Epithelial cell of esophagus (primary cell): ENCODE results near the gene ST3GAL5.

Source experiments
- DNase-seq: peaks from one replicate; pipeline ENCODE4 v3.0.0; 2010; ENCODE audit warnings: low read depth
- H3K4me3 ChIP-seq: 2 replicates; pipeline ENCODE4 v1.5.1; 2011; ENCODE audit warnings: mild to moderate bottlenecking, low read length, control low read depth
- CTCF ChIP-seq: IDR thresholded peaks from 2 replicates; pipeline ENCODE4 v1.5.1; 2011; ENCODE audit warnings: low read depth, mild to moderate bottlenecking, low read length, control low read depth, inconsistent platforms; ENCODE audit not compliant: insufficient read depth; ENCODE audit errors: missing control alignments

The ST3GAL5 gene

GRCh38 chr2:85823951-85824350 lies 64.8 kb downstream of the ST3GAL5 start:
- DNase-seq = no peak
- H3K4me3 ChIP-seq = no peak overlapping the region
- TF ChIP-seq CTCF = no peak

- TF ChIP-seq CTCF = no peak
- no peak for DNase-seq
- H3K4me3 ChIP-seq = no peak overlapping the region
Measured at GRCh38 chr2:85822766-85823165, 66.0 kb downstream of the ST3GAL5 start.

- no peak for TF ChIP-seq CTCF
- no peak overlapping the region for H3K4me3 ChIP-seq
- no peak for DNase-seq
Measured at GRCh38 chr2:85819811-85820510, 68.8 kb downstream of the ST3GAL5 start.

GRCh38 chr2:85814802-85815550 lies 73.8 kb downstream of the ST3GAL5 start:
- no peak overlapping the region for H3K4me3 ChIP-seq
- TF ChIP-seq CTCF = no peak
- no peak for DNase-seq

GRCh38 chr2:85813982-85814801 lies 74.6 kb downstream of the ST3GAL5 start:
- peak; percentile 88 for DNase-seq
- TF ChIP-seq CTCF = peak; percentile 99
- no peak overlapping the region for H3K4me3 ChIP-seq

DNA sequence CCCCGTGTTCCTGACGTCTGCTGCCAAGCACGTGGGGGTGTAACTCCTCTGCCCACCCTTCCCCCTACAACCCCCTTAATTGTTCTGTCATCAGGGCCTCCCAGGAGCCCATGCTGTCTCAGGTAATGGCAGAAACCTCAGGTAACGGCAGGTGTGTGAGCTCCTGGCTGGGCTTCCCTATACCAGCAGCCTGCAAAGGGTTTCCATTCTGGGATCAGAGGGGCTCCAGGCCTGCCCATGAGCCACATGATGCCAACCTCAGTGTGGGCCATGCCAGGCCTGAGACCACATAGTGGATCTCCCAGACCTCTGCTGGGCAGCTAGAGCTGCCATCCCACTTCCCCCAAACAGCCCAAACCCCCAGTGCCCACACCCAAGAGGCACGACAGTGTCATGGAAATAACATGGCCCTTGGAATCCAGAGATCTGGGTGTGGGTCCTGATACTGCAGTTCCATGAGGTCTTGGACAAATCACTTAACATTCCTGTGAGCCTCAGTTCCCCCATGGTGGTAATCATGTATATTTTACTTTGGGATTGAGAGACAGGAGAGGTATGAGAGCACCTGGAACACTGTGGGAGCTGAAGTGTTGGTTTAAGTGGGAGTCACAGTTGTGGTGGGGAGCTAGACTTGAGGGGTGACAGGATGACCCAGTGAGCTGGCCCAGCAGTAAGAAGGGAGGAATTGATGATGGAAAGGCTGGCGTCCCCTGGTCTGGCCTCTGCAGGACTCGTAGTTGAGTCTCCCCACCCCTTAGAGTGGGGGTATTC lies 75.4 kb downstream of the ST3GAL5 start:
- DNase-seq = no peak
- H3K4me3 ChIP-seq = no peak overlapping the region
- TF ChIP-seq CTCF = no peak
